ENCODE results near the gene CCNK.

- no peak for TF ChIP-seq POLR2A (IDR thresholded peaks at IDR 0.05)
- TF ChIP-seq CTCF (IDR thresholded peaks at IDR 0.05) = no peak
Measured at GRCh38 chr14:99532310-99532709, 51.1 kb downstream of the CCNK start.
